Superior temporal gyrus (tissue), 1 donor: Measurements from ENCODE around the gene AATK.

Source experiments
- DNase-seq: peaks from one replicate; pipeline ENCODE4 v3.0.0-alpha.2; 2016; ENCODE audit errors: extremely low spot score

The AATK gene

DNA sequence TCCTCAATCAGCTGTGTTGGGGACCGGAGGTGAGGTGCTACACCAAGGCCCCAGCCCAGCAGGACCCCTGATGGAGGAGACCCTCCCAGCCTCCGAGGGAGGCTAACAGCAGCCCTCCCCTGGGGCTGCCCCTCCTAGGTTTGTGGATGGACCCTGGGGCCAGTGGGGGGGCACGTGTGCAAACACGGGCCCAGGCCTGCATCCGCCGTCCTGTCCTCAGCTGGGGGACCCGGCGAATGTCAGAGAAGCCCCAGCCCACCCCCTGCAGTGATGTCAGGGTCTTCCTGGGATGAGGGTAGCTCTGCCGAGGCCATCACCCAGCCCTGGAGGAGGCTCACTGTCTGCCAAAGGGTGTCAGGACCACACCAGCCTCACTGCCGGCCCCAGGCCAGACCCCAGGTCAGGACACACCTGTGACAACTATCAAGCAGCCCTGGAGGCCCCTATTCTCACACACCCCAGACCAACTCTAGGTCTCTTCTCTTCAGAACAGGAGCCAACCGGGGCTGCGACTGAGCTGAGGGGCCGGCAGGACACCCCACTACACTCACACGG is 30.0 kb upstream of the AATK start:
- DNase-seq = no peak

DNA sequence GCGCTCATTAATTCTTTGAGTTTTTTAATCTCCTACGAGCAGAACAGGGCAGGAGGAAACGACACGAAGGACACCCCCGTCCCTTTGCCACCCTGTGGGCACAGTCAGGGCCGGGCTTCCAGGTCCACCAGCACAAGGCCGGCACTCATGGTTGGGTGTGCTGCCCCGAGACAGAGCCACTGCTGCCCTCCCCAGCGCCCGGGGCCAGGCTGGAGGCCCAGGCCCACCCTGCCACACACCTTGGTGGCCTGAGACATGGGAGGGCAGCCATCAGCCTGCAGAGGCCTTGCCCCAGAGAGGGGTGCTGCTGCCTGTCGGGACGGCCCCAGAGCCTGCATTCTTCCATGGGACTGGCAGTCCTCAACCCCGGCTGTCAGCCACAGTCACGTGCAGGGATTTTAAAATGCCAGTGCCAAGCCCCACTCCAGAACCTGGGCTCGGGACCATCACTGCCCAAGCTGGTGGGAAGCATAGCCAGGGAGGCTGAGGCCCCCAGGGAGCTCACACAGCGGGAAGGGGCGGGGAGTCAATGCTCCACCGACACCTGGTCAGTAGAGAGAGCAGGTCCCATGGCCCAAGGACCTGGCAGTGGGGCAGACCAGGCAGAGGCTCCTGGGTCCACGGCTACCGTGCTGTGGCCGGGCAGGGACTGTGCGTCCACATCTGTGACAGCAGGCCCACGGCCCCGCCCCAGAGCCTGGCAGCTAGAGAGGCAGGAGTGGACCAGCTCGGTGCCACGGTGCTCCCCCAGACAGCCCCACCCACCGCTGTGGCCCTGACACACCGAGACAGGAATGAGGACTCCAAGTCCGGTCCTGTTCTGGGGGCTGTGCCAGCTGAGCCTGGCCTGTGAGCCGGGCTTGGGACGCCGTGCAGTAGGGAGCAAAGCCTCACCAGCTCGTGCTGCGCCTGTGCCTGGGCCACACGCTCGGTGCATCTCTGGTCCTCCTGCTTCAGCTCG is 29.2 kb upstream of the AATK start:
- no peak for DNase-seq

DNA sequence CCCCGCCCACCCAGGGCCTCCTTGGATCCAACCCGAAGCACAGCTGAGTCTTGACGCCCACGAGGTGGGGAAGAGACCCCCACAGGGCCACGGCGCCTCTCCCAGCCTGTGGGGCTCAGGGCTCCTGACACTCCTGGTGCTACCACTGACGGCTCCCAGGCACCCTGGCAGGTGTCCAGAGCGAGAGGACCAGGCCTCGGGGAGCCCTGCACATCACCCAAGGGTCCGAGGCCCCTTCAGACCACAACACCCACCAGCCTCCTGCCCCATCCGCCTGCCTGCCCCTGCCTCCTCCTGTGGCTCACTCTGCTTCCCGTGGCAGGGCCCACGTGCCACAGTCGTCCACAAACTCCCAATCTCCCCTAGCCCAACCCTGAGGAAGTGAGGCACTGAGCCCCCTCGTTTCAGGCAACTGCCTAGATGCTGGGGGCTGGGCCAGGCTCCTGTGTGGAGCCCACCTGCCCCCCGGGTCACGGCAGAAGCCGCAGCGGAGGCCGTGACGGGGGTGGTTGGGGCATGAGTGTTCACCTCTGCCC is 28.3 kb upstream of the AATK start:
- no peak for DNase-seq

DNA sequence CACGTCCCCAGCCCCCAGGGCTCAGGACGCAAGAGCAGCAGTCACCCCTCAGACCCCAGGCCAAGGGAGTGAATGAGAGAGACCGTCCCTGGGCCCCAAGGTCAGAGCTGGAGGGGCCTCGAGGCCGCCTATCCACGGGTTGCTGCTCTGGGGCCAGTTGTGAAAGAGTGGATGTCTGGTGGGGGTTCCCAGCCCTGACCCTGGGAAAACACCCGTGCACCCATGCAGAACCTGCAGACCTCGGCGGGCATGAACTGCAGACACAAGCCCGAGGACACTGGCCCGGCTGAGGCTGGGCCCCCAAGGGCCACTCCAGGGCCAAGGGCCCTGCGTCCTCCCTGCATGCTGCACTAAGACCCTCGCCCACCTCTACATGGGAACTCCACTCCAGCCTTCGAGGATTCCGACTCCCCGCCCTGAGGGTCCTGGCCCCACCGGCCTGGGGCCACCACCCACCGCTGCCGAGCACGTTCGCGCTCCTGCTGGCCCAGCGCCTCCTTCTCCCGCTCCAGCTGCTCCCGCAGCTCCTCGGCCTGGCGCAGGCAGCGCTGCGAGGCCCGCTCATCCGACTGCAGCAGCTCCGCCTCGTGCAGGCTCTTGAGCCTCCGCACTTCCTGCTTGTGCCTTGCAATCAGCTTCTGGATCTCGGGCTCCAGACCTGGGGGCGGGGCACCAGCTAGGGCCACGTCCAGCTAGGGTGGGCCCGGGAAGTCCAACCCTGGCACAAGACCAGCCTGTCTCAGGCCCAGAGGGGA is 27.6 kb upstream of the AATK start:
- no peak for DNase-seq

DNA sequence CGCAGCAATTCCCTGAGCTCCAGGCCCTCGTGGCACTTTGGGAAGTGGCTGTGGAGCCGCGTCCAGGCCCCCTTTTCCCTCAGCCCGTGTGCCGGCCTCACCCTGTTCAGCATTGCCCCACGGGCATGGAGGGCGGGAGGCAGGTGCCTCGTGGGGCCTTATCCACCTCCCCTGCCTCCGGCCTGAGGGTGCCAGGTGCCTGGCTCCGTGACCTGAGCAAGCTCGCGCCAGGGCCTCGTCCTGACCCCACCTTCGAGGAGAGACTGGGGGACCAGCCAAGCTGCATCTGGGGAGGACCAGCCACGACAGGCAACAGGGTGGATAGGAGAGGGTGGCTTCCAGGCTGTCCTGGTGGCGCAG is 27.0 kb upstream of the AATK start:
- DNase-seq = no peak

DNA sequence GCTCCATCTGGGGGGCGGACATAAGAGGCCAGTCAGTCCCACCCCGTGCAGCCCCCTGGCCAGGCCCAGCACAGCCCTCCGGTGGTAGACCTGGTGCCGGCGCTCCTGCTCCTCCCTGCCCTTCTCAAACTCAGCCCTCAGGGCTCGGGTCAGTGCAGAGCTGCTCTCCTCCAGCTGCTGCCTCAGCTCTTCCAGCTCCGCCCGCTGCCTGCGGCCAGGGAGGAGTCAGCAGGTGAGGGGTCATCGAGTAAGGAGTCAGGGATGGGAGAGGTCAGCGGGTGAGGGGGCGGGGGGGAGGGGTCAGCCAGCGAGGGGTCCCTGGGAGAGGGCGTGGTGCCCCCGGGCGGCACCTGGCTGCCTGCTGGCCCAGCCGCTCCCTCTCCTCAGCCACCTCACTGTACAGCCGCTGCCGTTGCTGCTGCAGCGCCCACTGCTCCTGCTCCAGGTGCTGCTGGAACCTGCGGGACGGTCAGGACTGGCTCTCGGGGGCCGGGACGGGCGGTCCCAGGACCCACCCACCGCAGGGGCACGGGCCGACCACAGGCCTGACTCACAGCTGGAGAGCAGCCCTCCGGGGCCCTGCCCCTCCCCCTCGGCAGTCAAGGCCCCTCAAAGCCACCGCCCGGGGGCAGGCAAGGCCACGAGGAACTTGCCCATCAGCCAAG is 26.5 kb upstream of the AATK start:
- no peak for DNase-seq

DNA sequence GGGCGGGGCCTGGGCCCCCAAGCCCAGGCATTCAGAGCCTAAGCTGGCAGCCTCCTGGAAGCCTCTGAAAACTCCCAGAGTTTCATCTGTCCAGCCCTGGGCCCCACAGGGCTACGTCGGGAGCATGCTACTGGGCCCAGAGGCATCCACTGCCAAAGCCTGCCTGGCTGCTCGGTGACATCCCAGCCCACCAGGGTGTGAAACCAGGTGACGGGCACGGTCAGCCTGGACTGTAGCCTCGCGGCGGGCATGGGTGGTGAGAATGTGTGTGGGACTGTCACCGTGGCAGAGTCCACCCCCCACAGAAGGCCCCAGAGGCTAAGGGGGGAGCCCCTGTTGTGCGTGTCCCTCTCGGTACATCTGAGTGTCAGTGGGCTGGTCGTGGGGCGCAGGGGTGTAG is 25.6 kb upstream of the AATK start:
- DNase-seq = no peak

DNA sequence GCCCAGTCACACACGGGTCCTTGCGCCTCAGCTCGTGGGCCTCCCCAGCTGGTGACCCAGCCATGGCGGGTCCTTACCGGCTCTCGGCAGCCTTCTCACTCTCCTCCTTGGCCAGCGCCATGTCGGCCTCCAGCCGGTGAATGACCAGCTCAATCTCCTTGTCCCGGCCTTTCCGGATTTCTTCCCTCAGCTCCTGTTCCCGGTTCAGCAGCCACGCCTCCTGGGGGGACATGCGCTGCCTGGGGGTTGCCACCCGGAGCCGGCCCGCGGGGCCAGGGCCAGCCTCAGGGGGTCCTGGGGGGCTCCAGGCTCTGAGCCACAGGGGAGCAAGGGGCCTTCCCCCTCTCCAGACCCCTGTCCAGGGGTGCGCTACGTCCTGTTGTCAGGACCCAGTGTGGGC is 25.1 kb upstream of the AATK start:
- DNase-seq = no peak

DNA sequence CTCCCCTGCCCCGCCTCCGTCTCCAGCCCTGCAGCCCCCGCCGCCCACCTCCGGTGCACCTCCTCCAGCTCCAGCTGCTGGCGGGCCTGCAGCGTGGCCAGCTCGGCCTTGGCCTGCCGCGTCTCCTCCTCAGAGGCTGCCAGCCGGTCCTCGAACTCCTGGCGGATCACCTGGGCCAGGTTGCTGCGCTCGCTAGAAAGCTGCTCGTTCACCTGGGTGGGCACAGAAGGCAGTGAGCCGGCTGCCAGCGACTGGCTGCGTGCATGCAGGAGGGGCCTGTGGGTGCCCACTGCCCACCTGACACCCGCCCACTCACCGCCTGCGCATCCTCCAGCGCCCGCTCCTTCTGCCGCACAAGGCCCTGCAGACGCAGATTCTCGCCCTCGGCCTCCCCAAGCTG is 24.6 kb upstream of the AATK start:
- DNase-seq = no peak

DNA sequence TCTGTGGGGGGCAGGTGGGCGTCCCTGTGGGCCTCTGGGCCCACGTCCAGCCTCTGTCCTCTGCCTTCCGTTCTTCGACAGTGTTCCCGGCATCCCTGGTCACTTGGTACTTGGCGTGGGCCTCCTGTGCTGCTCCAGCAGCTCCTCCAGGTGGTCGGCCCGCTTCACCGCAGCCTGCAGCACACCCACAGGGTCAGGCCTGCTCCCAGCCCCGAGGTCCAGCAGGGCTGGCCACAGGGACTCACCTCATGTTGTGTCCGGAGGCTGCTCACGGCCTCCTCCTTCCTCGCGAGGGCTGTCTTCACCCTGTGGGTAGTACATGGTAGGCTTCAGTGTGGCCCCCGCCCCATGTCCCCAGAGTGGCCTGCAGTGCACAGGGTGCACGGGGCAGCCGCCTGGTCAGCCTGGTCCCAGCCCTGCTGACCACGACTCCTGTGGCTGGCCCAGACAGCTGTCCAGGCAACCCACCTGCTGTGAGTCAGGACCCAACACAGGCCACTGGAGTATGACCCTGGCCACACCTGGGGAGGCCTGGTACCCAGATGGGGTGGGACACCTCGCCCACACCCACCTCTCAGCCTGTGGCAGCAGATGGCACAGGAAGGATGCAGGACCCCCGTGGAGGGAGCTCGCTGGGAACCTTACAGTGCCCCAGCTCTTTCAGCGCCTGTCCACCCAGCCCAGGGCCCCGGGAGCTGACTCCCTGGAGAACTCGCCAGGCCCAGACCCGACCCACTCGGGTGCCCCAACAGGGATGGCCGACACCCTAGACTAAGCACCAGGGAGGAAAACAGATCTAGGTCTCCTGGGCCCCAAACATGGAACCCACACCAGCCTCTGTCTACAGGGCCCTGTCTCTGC is 23.9 kb upstream of the AATK start:
- peak; percentile 38 for DNase-seq

DNA sequence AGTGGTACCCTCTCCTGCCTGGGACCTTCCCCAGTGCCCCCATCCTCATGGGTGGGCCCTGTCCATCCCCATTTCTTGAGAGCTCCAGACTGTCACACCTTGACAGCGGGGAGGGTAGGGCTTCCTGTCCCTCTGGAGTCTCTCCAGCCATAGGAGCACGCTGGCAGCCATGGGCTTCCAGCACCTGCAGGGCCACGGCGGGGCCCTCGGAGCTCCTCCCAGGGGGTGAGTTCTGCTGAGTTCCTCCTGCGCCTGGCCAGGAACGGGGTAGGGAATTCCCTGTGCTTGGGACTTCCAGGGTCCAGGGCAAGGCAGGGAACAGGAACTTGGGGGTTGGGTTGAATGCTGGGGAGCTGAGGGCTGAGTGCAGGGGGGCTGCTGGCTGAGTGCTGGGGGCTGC is 23.0 kb upstream of the AATK start:
- no peak for DNase-seq

DNA sequence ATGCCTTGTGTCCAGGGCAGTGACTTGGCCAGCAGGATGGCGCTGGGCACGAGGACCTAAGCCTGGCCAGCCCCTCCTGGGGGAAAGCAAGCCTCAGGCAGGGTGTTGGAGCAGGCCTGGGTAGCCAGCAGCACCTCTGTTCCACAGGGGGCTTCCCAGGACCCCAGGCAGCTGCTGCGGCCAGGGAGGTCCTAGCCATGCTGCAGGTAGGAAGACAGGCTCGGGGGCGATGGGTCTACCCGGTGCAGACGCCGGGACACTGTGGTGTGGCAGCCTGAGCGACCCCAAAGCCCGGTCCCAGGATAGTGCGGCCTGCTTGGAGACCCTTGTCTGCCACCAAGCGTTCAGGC is 22.4 kb upstream of the AATK start:
- DNase-seq = no peak

DNA sequence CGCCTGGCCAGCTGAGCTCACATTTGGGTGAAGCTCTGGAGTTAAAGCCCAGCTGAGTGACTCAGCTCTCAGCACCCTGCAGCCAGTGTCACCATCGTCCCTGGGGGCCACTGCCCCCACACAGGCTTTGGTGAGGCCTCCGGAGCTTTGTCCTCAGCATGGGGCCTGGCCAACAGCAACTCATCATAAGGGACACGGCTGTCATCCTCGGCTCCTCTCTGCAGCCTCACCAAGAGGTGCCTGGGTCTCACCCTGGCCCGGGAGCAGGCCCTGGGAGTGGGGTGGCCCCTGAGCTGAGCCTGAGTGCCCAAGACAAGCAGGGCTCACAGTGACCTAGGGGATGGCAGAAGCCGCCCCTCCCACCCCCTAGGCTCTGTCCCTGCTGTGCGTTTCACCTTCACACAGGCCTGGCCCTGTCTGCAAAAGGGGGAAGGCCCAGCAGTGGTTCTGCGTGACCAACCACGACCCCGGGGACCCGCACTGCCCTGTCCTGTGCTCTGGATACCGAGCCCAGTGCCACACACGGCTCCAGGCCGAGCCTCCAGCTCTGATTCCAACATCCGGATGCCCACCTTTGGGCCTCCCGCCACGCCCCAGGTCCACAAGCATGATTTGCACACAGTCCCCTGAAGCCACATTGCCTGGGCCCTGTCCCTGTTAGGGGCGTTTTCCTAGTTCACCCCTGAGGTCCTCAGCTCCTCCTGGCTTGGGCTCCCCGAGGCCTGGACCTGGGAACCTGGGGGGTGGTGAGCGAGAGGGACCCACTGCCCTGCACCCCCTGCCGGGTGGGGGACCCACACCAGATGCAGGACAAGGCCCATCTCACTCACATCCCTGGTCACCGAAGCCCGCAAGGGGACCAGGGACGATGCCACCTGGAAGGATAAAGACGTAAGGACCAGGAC is 21.8 kb upstream of the AATK start:
- DNase-seq = no peak

DNA sequence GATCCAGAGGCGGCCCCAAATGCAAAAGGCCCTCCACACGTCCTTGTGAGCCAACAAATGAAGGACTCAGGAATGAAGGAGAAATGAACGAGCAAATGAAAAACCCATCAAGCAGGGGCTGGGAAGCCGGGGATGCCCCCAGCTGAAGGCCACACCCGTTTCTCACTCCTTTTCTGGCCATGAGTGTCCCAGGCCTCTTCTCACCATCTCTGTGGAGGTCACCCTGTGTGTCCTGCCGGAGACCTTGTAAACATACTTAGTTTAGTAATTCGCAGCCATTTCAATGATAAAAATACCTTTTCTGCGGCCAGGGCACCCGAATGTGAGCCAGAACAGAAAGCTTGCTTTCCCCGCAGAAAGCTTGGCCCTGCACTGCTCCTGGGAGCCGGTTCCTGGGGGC is 21.1 kb upstream of the AATK start:
- DNase-seq = no peak

DNA sequence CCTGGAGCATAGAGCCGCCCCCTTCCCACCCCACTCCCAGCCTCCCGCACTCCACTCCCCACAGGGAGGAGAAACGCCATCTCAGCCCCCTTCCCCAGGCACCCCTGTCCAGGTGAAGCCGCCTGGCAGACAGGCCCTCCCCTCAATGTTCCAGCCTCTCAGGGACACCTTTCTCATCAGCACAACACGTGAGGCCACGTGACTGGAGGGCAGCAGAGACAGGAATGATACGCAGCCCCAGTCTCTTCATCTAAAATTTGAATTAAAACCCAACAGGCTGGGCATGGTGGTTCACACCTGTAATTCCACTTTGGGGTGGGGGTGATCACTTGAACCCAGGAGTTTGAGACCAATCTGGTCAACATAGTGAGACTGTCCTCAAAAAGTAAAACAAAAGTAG is 20.2 kb upstream of the AATK start:
- DNase-seq = no peak

DNA sequence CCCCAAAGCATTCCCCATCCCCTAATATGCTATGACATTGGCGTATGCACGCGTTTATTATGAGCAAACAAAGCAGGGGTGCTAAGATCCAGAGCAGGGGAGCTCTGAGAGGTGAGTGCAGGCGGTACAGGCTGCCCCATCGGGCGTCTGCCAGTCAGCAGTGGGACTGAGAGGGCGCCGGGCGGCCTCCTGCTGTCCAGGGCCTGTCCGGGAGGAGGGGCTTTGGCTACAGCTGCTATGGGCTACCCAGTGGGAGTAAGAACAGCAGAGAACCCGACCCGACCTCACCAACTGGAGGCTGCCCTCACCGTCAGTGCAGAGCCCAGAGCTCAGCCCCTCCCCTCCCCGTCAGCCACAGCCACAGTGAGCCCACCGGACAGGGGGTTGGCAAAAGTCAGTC is 18.5 kb upstream of the AATK start:
- DNase-seq = no peak

DNA sequence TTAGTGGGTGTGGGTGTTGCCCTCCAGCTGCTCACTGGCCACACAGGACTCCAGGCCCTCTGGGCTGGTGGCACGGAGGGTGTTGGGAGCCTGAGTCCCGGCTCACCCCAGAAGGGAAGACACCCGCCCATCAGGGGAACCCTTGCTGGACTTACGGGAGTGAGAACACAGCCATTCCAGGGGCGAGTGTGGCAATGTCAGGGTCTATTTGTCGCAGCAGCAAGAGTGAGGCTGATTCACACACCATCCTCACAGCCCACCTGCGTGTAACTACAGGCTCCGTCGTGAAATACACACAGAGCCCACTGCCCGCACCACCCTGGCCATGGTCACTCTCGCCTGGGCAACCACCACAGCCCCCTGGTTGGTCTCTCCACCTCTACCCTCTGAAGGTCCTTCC is 17.8 kb upstream of the AATK start:
- DNase-seq = no peak

DNA sequence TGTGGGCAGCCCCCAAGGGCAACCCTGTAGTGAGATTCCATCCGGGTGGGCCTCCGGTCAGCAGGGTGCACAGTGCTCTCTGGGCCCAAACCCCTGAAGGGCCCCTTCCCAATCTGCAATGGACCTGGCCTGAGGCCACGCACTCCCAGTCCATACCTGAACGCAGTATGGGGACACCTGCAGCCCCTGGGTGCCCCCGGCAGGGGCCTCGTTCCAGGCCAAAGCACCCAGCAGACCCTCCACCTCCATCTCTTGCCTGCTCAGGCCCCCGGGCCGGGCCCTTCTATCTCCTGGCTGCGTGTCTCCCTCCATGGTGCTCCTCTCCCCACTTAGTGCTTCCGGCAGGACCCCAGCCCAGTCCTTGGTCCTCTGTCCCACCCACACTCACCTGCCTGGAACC is 17.3 kb upstream of the AATK start:
- DNase-seq = no peak

DNA sequence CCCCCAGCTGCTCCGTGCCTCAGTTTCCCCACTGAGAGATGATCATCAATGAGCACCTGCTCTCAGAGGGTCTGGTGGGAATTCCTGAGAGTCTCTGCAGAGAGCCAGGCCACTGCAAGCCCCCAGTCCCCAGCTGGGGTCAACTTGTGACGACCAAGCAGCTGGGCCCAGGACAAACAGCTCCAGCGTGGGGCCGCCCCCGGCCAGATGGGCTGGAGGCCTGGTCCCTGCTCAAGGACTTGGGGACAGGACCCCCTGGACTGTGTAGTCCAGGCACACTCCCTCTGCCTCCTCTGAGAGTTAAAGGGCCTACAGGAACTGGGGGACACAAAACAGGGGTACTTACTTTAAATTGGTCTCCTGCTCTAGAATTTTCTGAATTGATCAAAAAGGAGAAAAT is 16.6 kb upstream of the AATK start:
- DNase-seq = no peak

DNA sequence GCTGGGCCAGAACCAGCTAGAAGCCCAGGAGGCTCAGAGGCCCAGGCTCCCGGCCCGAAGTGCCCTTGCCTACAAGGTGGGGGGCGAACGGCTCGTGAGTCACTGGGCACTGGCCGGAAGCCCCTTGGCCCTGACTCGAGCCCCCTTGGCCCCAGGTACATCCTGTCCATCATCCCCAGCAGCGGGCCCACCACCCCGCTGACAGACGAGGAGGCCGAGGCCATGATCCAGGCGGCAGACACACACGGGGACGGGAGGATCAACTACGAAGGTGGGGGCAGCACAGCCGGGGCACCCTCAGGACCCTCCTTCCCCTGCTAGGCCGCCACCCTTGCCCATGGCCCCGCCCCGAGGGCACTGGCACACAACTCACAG is 15.8 kb upstream of the AATK start:
- no peak for DNase-seq
